NT2/D1 (cell line): ENCODE measurements around the gene FABP6.

Experiments used
- SUZ12 ChIP-seq: IDR thresholded peaks from 2 replicates; pipeline ENCODE4 v1.6.1; 2011; ENCODE audit not compliant: insufficient read length, insufficient read depth; ENCODE audit errors: extremely low read depth
- YY1 ChIP-seq: IDR thresholded peaks from 2 replicates; pipeline ENCODE4 v1.6.1; 2011; ENCODE audit not compliant: insufficient read length, insufficient read depth
- ZNF274 ChIP-seq: IDR thresholded peaks from 2 replicates; pipeline ENCODE4 v1.6.1; 2011; ENCODE audit warnings: mild to moderate bottlenecking, low read depth, low read length

- TF ChIP-seq ZNF274 (no peak), YY1 (no peak), SUZ12 (no peak)
Measured at GRCh38 chr5:160263326-160263855, 34.1 kb downstream of the FABP6 start.
